Endothelial cell of umbilical vein (primary cell): Measurements from ENCODE around the gene C10orf105. TPM values are rescaled to one million over a fixed set of nuclear protein-coding genes. Genes with fewer than 3 reads are reported as not detected.

Source experiments
- BruUV-seq: library from RNA; stranded (reverse); fragments of 400-500 nt; replicated peaks from 2 replicates; lab custom pipeline; 2021; lab: Mats Ljungman, UMichigan
- CTCF ChIA-PET: fragments of 300-600, 350-600 bp; sonication (Branson Sonifier 250); formaldehyde crosslinking; loops from one replicate; lab custom pipeline; 2021; ENCODE audit warnings: antibody characterized with exemption, inconsistent platforms; lab: Charles Lee
- POLR2A ChIA-PET: fragments of 300-600, 350-600 bp; sonication (Branson Sonifier 250); formaldehyde crosslinking; loops from one replicate; lab custom pipeline; 2021; ENCODE audit warnings: antibody characterized with exemption, inconsistent platforms; lab: Charles Lee
- DNase-seq: peaks from one replicate; pipeline ENCODE4 v3.0.0-alpha.2; 2011; ENCODE audit warnings: low read depth, low spot score
- FAIRE-seq: peaks from 2 replicates; lab custom pipeline; 2011; peaks lifted over from hg19 to GRCh38; lab: Jason Lieb, UNC
- H2AFZ ChIP-seq: 2 replicates; pipeline ENCODE4 v1.6.0; 2012; ENCODE audit warnings: low read depth, low read length, control low read depth, inconsistent platforms
- H3K27ac ChIP-seq: 2 replicates; pipeline ENCODE4 v1.5.1; 2011; ENCODE audit warnings: low read depth, mild to moderate bottlenecking, control low read depth, low read length, moderate library complexity; ENCODE audit not compliant: insufficient read depth
- H3K27me3 ChIP-seq, 2 experiments: 2 replicates each; pipeline versions ENCODE4 v1.6.0 to v1.6.1; 2011; ENCODE audit warnings: low read length in 2 of 2, mixed read lengths in 1 of 2; ENCODE audit not compliant: control insufficient read depth in 2 of 2, insufficient read depth in 2 of 2
- H3K36me3 ChIP-seq, 2 experiments: 2 replicates in 1 of 2; 3 replicates in 1 of 2; pipeline ENCODE4 v1.5.1; 2011; ENCODE audit warnings: low read length in 2 of 2, mild to moderate bottlenecking in 1 of 2, moderate library complexity in 1 of 2; ENCODE audit not compliant: control insufficient read depth in 2 of 2, insufficient read depth in 2 of 2; ENCODE audit errors: extremely low read depth in 1 of 2
- H3K4me1 ChIP-seq: 3 replicates; pipeline ENCODE4 v1.5.1; 2011; ENCODE audit warnings: mild to moderate bottlenecking, low read length; ENCODE audit not compliant: control insufficient read depth, insufficient read depth; ENCODE audit errors: extremely low read depth
- H3K4me2 ChIP-seq: 2 replicates; pipeline ENCODE4 v1.6.1; 2011; ENCODE audit warnings: low read length, control low read depth, mixed read lengths; ENCODE audit not compliant: insufficient read depth
- H3K4me3 ChIP-seq, 3 experiments: fragments of 200-600 bp in 1 of 3; sonication (generic), shearing (Covaris generic) in 1 of 3; replicated peaks in 1 of 3; 2 replicates each; pipeline ENCODE4 v1.5.1; 2011 to 2016; ENCODE audit warnings: control low read depth in 3 of 3, low read length in 3 of 3, mild to moderate bottlenecking in 2 of 3, inconsistent platforms in 1 of 3, low read depth in 1 of 3, moderate library complexity in 1 of 3; ENCODE audit not compliant: insufficient read depth in 1 of 3
- H3K79me2 ChIP-seq: 2 replicates; pipeline ENCODE4 v1.6.0; 2012; ENCODE audit warnings: low read length, inconsistent platforms; ENCODE audit not compliant: control insufficient read depth, insufficient read depth
- H3K9ac ChIP-seq: replicated peaks from 2 replicates; pipeline ENCODE3; 2011; ENCODE audit warnings: low read length, control low read depth; ENCODE audit not compliant: insufficient read depth; ENCODE audit errors: extremely low read depth
- H3K9me1 ChIP-seq: replicated peaks from 3 replicates; pipeline ENCODE4 v1.6.0; 2011; ENCODE audit warnings: mild to moderate bottlenecking, low read length; ENCODE audit not compliant: control insufficient read depth, insufficient read depth; ENCODE audit errors: extremely low read depth
- H3K9me3 ChIP-seq: replicated peaks from 2 replicates; pipeline ENCODE4 v1.5.1; 2012; ENCODE audit warnings: low read length, inconsistent platforms; ENCODE audit not compliant: control insufficient read depth, insufficient read depth
- H4K20me1 ChIP-seq: replicated peaks from 2 replicates; pipeline ENCODE3; 2011; ENCODE audit warnings: mild to moderate bottlenecking, low read length; ENCODE audit not compliant: control insufficient read depth, insufficient read depth; ENCODE audit errors: extremely low read depth
- CTCF ChIP-seq, 2 donors: IDR thresholded peaks; 1 replicate in 1 of 2; 2 replicates in 1 of 2; pipeline ENCODE4 v1.5.1; 2011; ENCODE audit warnings: low read length in 2 of 2, mild to moderate bottlenecking in 2 of 2, moderate library complexity in 2 of 2, control low read depth in 1 of 2, inconsistent platforms in 1 of 2, low read depth in 1 of 2; ENCODE audit not compliant: insufficient read depth in 1 of 2; ENCODE audit errors: extremely low read depth in 1 of 2
- EZH2 ChIP-seq: IDR thresholded peaks from 2 replicates; pipeline ENCODE4 v1.6.1; 2012; ENCODE audit warnings: borderline replicate concordance, low read depth, mild to moderate bottlenecking, moderate library complexity, low read length, inconsistent platforms; ENCODE audit not compliant: severe bottlenecking
- FOS ChIP-seq: IDR thresholded peaks from 2 replicates; pipeline ENCODE4 v1.6.1; 2011; ENCODE audit warnings: mild to moderate bottlenecking, low read length, moderate library complexity, borderline replicate concordance; ENCODE audit not compliant: insufficient read depth
- GATA2 ChIP-seq: IDR thresholded peaks from 2 replicates; pipeline ENCODE4 v1.7.0; 2011; ENCODE audit warnings: low read depth, mild to moderate bottlenecking, moderate library complexity, mixed read lengths, low read length; ENCODE audit not compliant: insufficient read length, insufficient read depth
- JUN ChIP-seq: IDR thresholded peaks from 2 replicates; pipeline ENCODE4 v1.6.1; 2011; ENCODE audit warnings: borderline replicate concordance, low read depth; ENCODE audit not compliant: insufficient read length, insufficient read depth
- MAX ChIP-seq: IDR thresholded peaks from 2 replicates; pipeline ENCODE4 v1.6.1; 2011; ENCODE audit not compliant: insufficient read depth, insufficient read length
- MYC ChIP-seq: IDR thresholded peaks from one replicate; pipeline ENCODE4 v1.6.1; 2011; ENCODE audit warnings: mild to moderate bottlenecking, low read depth, low read length
- POLR2A ChIP-seq: IDR thresholded peaks from 2 replicates; pipeline ENCODE4 v1.6.1; 2012; ENCODE audit warnings: low read depth, mild to moderate bottlenecking, control low read depth, low read length
- POLR2AphosphoS5 ChIP-seq: IDR thresholded peaks from 2 replicates; pipeline ENCODE4 v1.6.1; 2012; ENCODE audit warnings: low read depth, mild to moderate bottlenecking, control low read depth, low read length, moderate library complexity; ENCODE audit not compliant: insufficient read depth
- dilution Hi-C: fragments of 300-500 bp; cut with MboI; formaldehyde crosslinking; loops from one replicate; pipeline ENCODE4 v1.15.0; 2019; ENCODE audit warnings: low sequenced_read_pairs; ENCODE audit not compliant: extremely low pct_ligation_motif_present
- intact Hi-C: fragments of 100-400 bp; cut with micrococcal nuclease; formaldehyde crosslinking; loops from one replicate; pipeline ENCODE4 v1.10.0; 2022
- polyA plus RNA-seq, 4 experiments: library from polyadenylated mRNA; depleted of rRNA in 3 of 4; stranded (reverse) in 3 of 4; unstranded in 1 of 4; fragments of >200 nt; gene quantifications; 2 replicates each; pipeline versions ENCODE4 v1.2.1 to v1.2.3, GENCODE V29; 2011 to 2012; ENCODE audit warnings: missing spikeins in 1 of 4
- total RNA-seq: library from RNA; stranded (reverse); gene quantifications from 2 replicates; pipeline ENCODE4 v1.2.3, GENCODE V29; 2021

The C10orf105 gene
- total and polyA plus RNA-seq, 2 donors (not counting 3 experiments of a cell fraction or from before 2014, with no cell fraction given) = not detected

DNA sequence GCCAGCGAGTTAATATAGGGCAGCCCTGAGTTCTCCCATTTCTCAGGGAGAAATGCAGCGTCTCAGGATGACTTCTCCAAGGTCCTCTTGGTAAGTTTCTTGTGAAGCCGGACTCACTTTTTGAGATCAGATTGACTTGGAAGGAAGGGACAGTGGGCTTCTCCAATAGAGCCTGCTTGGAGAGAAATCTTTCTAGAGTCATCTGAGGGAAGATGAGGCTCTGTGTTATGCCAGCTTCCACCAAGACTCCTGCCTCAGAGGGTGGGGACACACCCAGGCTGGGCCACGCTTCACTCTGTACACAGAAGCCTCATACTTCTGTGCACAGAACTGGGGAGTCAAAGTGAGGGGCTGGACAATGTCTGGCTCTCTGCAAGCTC lies 5.6 kb downstream of the C10orf105 start:
- no peak overlapping the region for H3K9ac ChIP-seq
- no peak overlapping the region for H3K4me3 ChIP-seq
- peaks cover 3% of the 10 kb centered on the region for H3K4me1 ChIP-seq
- CTCF ChIA-PET = interaction anchor here (1.0 to 3.1 kb wide), 4 partner anchors 17 to 383 kb away, joined by 3 to 20 read pairs (median 3); partner anchors contain the start of gene VSIR
- no peak for TF ChIP-seq JUN
- TF ChIP-seq CTCF (IDR thresholded peaks at IDR 0.05; ENCODE audit: extremely low read depth in 1 of 2, insufficient read depth in 1 of 2, low read depth in 1 of 2, low read length in 2 of 2) = no peak
- TF ChIP-seq MYC = no peak
- no peak for TF ChIP-seq GATA2
- no peak for TF ChIP-seq FOS
- no peak for TF ChIP-seq POLR2AphosphoS5
- no peak for TF ChIP-seq EZH2
- TF ChIP-seq MAX = no peak
- no peak for TF ChIP-seq POLR2A
- dilution Hi-C loops = no loop called here
- no peaks in the 10 kb centered on the region for H3K9me3 ChIP-seq
- no peak overlapping the region for H3K27ac ChIP-seq
- no peaks in the 10 kb centered on the region for H3K36me3 ChIP-seq
- peak overlapping the region; percentile 17 for H2AFZ ChIP-seq
- FAIRE-seq (no peak), DNase-seq (no peak)
- no TSS peak for BruUV-seq
- intact Hi-C loops = loop anchor here (5.0 kb wide), 1 partner anchor 98 kb away; no protein-coding TSS in a partner anchor
- no peaks in the 10 kb centered on the region for H4K20me1 ChIP-seq
- POLR2A ChIA-PET = no interaction called here
- H3K79me2 ChIP-seq = no peaks in the 10 kb centered on the region
- H3K4me2 ChIP-seq = no peak overlapping the region
- peaks cover 0 to 2% of the 10 kb centered on the region in 2 experiments for H3K27me3 ChIP-seq
- no peaks in the 10 kb centered on the region for H3K9me1 ChIP-seq
